DND-41 (cell line): Measurements from ENCODE around the gene NUDT3.

Source experiments
- ATAC-seq: fragments of 200-7000 bp; cut with Tn5 transposase; 3 replicates; pipeline ENCODE4 v1.9.1; 2021; ENCODE audit warnings: low read depth; ENCODE audit not compliant: insufficient read depth
- DNase-seq: peaks from one replicate; pipeline ENCODE4 v3.0.0-alpha.2; 2020
- H2AFZ ChIP-seq: 2 replicates; pipeline ENCODE4 v1.6.0; 2012; ENCODE audit warnings: low read depth, low read length
- H3K27ac ChIP-seq: 2 replicates; pipeline ENCODE4 v1.5.1; 2012; ENCODE audit warnings: low read length, inconsistent platforms
- H3K27me3 ChIP-seq: fragments of 200-600 bp; sonication (generic); 2 replicates; pipeline ENCODE4 v1.6.0; 2012; ENCODE audit warnings: low read length, mild to moderate bottlenecking, inconsistent platforms; ENCODE audit not compliant: insufficient read depth, poor library complexity
- H3K36me3 ChIP-seq: 2 replicates; pipeline ENCODE4 v1.5.1; 2012; ENCODE audit warnings: low read length, inconsistent platforms; ENCODE audit not compliant: insufficient read depth
- H3K4me1 ChIP-seq: 2 replicates; pipeline ENCODE4 v1.5.1; 2012; ENCODE audit warnings: mild to moderate bottlenecking, low read length; ENCODE audit not compliant: insufficient read depth
- H3K4me2 ChIP-seq: 2 replicates; pipeline ENCODE4 v1.6.0; 2012; ENCODE audit warnings: mild to moderate bottlenecking, moderate library complexity, low read length, inconsistent platforms; ENCODE audit not compliant: insufficient read depth
- H3K4me3 ChIP-seq, 2 experiments: fragments of 200-600 bp in 1 of 2; shearing (Covaris generic) in 1 of 2; 2 replicates each; pipeline ENCODE4 v1.5.1; 2012 to 2016; ENCODE audit warnings: inconsistent platforms in 2 of 2, low read length in 2 of 2, mild to moderate bottlenecking in 2 of 2, low read depth in 1 of 2, moderate library complexity in 1 of 2
- H3K79me2 ChIP-seq: 2 replicates; pipeline ENCODE4 v1.6.0; 2012; ENCODE audit warnings: low read length, inconsistent platforms; ENCODE audit not compliant: insufficient read depth
- H3K9ac ChIP-seq: 2 replicates; pipeline ENCODE4 v1.6.0; 2012; ENCODE audit warnings: low read depth, mild to moderate bottlenecking, inconsistent platforms, low read length, moderate library complexity
- H3K9me3 ChIP-seq: 2 replicates; pipeline ENCODE4 v1.5.1; 2012; ENCODE audit warnings: low read length, moderate library complexity, mild to moderate bottlenecking, inconsistent platforms; ENCODE audit not compliant: insufficient read depth, severe bottlenecking
- H4K20me1 ChIP-seq: 2 replicates; pipeline ENCODE4 v1.6.0; 2012; ENCODE audit warnings: low read length; ENCODE audit not compliant: insufficient read depth
- EZH2 ChIP-seq: IDR thresholded peaks from 3 replicates; pipeline ENCODE4 v1.6.1; 2012; ENCODE audit warnings: borderline replicate concordance, low read depth, mild to moderate bottlenecking, moderate library complexity, low read length, inconsistent platforms; ENCODE audit not compliant: severe bottlenecking
- TF ChIP-seq, protein P1 (sequence below): IDR thresholded peaks from 2 replicates; pipeline ENCODE4 v1.5.1; 2012; ENCODE audit warnings: borderline replicate concordance, low read length, moderate library complexity, mild to moderate bottlenecking; ENCODE audit not compliant: poor library complexity, severe bottlenecking; ENCODE audit errors: extremely low read depth

Gene NUDT3

GRCh38 chr6:34438705-34439104, 46.2 kb upstream of the NUDT3 start:
- Histone ChIP-seq H3K4me3 (no peak overlapping the region), H3K79me2 (no peaks in the 10 kb centered on the region), H3K27me3 (no peaks in the 10 kb centered on the region), H3K36me3 (no peaks in the 10 kb centered on the region), H3K9me3 (no peaks in the 10 kb centered on the region), H2AFZ (no peak overlapping the region), H3K4me2 (no peak overlapping the region), H4K20me1 (no peaks in the 10 kb centered on the region), H3K4me1 (peaks cover 4% of the 10 kb centered on the region; the same call in 1 of the 2 replicates), H3K9ac (no peak overlapping the region), H3K27ac (no peak overlapping the region)
- no peak for TF ChIP-seq EZH2
- TF ChIP-seq, protein P1, sequence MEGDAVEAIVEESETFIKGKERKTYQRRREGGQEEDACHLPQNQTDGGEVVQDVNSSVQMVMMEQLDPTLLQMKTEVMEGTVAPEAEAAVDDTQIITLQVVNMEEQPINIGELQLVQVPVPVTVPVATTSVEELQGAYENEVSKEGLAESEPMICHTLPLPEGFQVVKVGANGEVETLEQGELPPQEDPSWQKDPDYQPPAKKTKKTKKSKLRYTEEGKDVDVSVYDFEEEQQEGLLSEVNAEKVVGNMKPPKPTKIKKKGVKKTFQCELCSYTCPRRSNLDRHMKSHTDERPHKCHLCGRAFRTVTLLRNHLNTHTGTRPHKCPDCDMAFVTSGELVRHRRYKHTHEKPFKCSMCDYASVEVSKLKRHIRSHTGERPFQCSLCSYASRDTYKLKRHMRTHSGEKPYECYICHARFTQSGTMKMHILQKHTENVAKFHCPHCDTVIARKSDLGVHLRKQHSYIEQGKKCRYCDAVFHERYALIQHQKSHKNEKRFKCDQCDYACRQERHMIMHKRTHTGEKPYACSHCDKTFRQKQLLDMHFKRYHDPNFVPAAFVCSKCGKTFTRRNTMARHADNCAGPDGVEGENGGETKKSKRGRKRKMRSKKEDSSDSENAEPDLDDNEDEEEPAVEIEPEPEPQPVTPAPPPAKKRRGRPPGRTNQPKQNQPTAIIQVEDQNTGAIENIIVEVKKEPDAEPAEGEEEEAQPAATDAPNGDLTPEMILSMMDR: no peak
- ATAC-seq (no peak), DNase-seq (no peak)

GRCh38 chr6:34437644-34437970, 45.1 kb upstream of the NUDT3 start:
- Histone ChIP-seq H3K79me2 (no peaks in the 10 kb centered on the region), H3K4me1 (peaks cover 4% of the 10 kb centered on the region; the same call in 1 of the 2 replicates), H3K27me3 (no peaks in the 10 kb centered on the region), H3K9me3 (no peaks in the 10 kb centered on the region), H3K27ac (no peak overlapping the region), H3K36me3 (no peaks in the 10 kb centered on the region), H3K4me3 (no peak overlapping the region), H4K20me1 (no peaks in the 10 kb centered on the region), H3K9ac (no peak overlapping the region), H3K4me2 (no peak overlapping the region), H2AFZ (no peak overlapping the region)
- ATAC-seq (no peak), DNase-seq (no peak)
- TF ChIP-seq, protein P1: no peak
- no peak for TF ChIP-seq EZH2

DNA sequence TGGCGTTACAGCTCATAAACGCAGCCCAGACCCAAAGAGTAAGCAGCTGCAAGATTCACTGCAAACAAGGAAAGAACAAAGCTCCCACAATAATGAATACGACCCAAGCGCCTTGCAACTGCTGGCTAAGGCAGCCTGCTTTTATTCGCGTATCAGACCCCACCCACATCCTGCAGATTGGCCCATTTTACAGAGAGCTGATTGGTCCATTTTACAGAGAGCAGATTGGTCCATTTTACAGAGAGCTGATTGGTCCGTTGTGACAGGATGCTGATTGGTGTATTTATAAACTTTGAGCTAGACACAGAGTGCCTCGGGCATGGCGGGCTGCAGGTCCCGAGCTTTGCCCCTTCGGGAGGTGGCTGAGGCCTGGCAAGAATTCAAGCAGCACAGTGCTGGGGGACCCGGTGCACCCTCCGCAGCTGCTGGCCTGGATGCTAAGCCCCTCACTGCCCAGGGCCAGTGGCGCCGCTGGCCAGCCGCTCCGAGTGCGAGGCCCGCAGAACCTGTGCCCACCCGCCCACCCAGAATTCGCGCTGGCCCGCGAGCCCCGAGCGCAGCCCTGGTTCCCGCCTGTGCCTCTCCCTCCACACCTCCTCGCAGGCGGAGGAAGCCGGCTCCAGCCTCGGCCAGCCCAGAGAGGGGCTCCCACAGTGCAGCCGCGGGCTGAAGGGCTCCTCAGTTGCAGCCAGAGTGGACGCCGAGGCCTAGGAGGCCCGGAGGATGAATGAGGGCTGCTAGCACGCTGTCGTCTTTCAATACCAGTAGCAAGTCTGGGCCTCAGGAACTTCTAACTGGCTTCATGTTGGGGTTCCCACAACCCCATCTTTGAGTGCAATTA, 44.6 kb upstream of the NUDT3 start:
- H3K4me1 ChIP-seq: peaks cover 4% of the 10 kb centered on the region; the same call in 1 of the 2 replicates
- DNase-seq (peak; percentile 30), ATAC-seq (0 out of 3 replicates have a peak, but pooled peaks have one; percentile 29)
- no peak overlapping the region for H3K9ac ChIP-seq
- no peaks in the 10 kb centered on the region for H3K79me2 ChIP-seq
- no peak for TF ChIP-seq EZH2
- TF ChIP-seq, protein P1: no peak
- no peak overlapping the region for H2AFZ ChIP-seq
- H3K4me3 ChIP-seq: no peak overlapping the region
- no peaks in the 10 kb centered on the region for H3K9me3 ChIP-seq
- H3K27me3 ChIP-seq: no peaks in the 10 kb centered on the region
- H3K36me3 ChIP-seq: no peaks in the 10 kb centered on the region
- no peak overlapping the region for H3K4me2 ChIP-seq
- H4K20me1 ChIP-seq: no peaks in the 10 kb centered on the region
- no peak overlapping the region for H3K27ac ChIP-seq
